Activated CD4-positive, alpha-beta memory T cell treated with anti-CD3 and anti-CD28 coated beads for 36 hours (primary cell): ENCODE data around the gene ANO9. TPM values are rescaled to one million over a fixed set of nuclear protein-coding genes. Genes with fewer than 3 reads are reported as not detected.
"Not testable (repeated sequence)": the region's sequence is repeated elsewhere in the genome, so short reads cannot be mapped to it uniquely, and the experiment has no call there.

Source experiments
- CTCF ChIA-PET: fragments of 350-600 bp; sonication (Branson Sonifier 250); formaldehyde crosslinking; loops from one replicate; lab custom pipeline; 2021; ENCODE audit warnings: antibody characterized with exemption, inconsistent platforms; lab: Charles Lee
- POLR2A ChIA-PET: fragments of 350-600 bp; sonication (Branson Sonifier 250); formaldehyde crosslinking; loops from one replicate; lab custom pipeline; 2021; ENCODE audit warnings: antibody characterized with exemption; lab: Charles Lee
- DNase-seq: peaks from one replicate; pipeline ENCODE4 v3.0.0-alpha.2; 2020
- H3K27ac Mint-ChIP-seq: one replicate; pipeline ENCODE4 v1.8.0; 2021; ENCODE audit warnings: mixed read lengths
- H3K27me3 Mint-ChIP-seq: one replicate; pipeline ENCODE4 v1.8.0; 2021; ENCODE audit warnings: mixed read lengths
- H3K36me3 Mint-ChIP-seq: one replicate; pipeline ENCODE4 v1.8.0; 2021; ENCODE audit warnings: mixed read lengths
- H3K4me1 Mint-ChIP-seq: one replicate; pipeline ENCODE4 v1.8.0; 2021; ENCODE audit warnings: low read depth, mixed read lengths
- H3K4me3 Mint-ChIP-seq: one replicate; pipeline ENCODE4 v1.8.0; 2021; ENCODE audit warnings: mild to moderate bottlenecking, mixed read lengths
- H3K9me3 Mint-ChIP-seq: one replicate; pipeline ENCODE4 v1.8.0; 2021; ENCODE audit warnings: mixed read lengths
- intact Hi-C: fragments of 100-400 bp; cut with micrococcal nuclease; formaldehyde crosslinking; loops from one replicate; pipeline ENCODE4 v1.15.1; 2023
- total RNA-seq, 2 experiments: library from RNA; stranded (reverse); gene quantifications; one replicate each; pipeline ENCODE4 v1.2.3, GENCODE V29; 2021

ANO9 gene
- total RNA-seq, 2 experiments from 2014 or later = 41.7 to 45.6 TPM

DNA sequence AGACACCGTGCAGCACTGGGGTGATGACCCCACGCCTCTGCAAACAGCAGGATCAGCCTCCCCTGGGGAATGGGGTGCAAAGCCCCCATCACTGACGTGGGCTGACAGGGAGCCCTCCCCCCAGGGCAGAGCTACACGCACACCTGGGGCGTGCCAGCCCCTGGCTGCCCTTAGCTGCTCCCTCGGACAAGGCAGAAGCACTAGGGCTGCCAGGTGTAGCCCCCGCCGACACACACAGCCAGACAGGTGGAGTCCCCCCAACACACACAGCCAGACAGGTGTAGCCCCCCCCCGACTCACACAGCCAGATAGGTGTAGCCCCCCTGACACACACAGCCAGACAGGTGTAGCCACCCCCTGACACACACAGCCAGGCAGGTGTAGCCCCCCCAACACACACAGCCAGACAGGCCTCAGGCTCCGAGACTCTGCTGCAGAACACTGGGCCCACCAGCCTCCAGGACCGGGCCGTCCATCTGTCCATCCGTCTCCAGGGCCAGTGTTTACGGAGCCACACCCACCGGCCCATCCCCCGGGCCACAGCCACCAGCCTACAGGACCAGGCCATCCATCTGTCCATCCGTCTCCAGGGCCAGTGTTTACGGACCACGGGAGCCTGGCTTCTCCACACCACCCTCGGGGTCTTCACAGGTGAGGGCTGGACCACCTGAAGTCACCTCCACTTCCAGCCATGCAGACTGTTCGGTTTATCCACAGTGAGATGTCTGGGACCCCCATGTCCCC, 3.5 kb downstream of the ANO9 start:
- no peak for DNase-seq
- Mint-ChIP-seq H3K9me3 (no peaks in the 10 kb centered on the region), H3K4me3 (no peak overlapping the region), H3K36me3 (no peaks in the 10 kb centered on the region), H3K27me3 (no peaks in the 10 kb centered on the region), H3K4me1 (peaks cover 31% of the 10 kb centered on the region), H3K27ac (no peak overlapping the region)
- POLR2A ChIA-PET = no interaction called here
- intact Hi-C loops = no loop called here
- CTCF ChIA-PET = no interaction called here

DNA sequence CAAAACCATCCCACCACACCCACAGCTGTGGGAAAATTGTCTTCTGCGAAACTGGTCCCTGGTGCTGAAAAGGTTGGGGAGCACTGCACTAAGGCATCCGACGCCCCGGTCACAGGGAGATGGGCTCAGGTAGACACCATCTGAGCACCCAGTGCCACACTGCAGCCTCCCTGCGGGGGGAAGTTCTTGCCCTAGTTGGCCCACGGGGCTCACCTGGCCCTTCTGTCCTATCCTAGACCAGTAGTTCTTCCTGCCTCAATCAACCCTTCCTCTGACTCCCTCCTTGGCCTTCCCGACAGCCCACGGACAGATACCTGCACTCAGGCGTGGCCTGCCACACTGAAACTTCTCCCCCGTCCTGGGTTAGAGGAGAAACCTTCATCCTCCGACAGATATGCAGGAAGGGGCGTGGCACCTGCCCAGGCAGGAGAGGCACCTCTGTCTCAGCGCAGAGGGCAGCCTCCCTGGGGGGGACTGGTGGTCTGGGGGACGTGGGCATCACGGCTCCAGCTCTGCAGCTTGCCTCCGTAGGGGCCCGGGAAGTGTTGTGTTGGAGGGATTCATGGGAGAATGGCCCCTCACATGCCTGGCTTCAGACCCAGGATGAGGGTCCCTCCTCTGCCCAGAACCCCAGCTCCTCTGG, 4.5 kb downstream of the ANO9 start:
- CTCF ChIA-PET = no interaction called here
- DNase-seq = no peak
- no peaks in the 10 kb centered on the region for H3K36me3 Mint-ChIP-seq
- H3K9me3 Mint-ChIP-seq = no peaks in the 10 kb centered on the region
- no peak overlapping the region for H3K4me3 Mint-ChIP-seq
- POLR2A ChIA-PET = no interaction called here
- intact Hi-C loops = no loop called here
- no peak overlapping the region for H3K27ac Mint-ChIP-seq
- H3K4me1 Mint-ChIP-seq = peaks cover 31% of the 10 kb centered on the region
- no peaks in the 10 kb centered on the region for H3K27me3 Mint-ChIP-seq

- H3K9me3 Mint-ChIP-seq, POLR2A ChIA-PET, H3K27me3 Mint-ChIP-seq, CTCF ChIA-PET, H3K27ac Mint-ChIP-seq, H3K36me3 Mint-ChIP-seq, intact Hi-C loops, H3K4me3 Mint-ChIP-seq, DNase-seq: not testable (repeated sequence)
- peaks cover 20% of the 10 kb centered on the region for H3K4me1 Mint-ChIP-seq
Measured at GRCh38 chr11:434999-435740, 6.6 kb downstream of the ANO9 start.

DNA sequence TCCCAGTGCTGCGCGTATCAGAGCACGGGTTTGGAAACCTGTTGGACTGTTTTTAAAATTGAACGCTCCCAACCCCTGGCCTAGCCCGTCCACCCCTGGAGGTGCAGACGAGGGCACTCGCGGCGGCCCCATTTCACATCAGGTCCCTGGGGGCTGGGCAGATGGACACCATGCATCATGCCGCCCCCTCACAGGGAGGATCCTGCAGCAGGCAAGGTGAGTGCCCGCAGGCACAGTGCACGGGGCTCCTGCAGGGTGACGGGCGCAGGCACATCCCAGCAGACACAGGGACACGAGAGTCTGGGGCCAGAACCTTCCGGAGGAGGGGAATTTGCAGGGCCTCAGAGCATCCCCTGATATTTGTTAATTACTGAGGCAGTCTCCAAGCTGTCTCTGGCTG, 7.3 kb downstream of the ANO9 start:
- Mint-ChIP-seq H3K27me3 (no peaks in the 10 kb centered on the region), H3K27ac (no peak overlapping the region), H3K36me3 (no peaks in the 10 kb centered on the region), H3K4me3 (no peak overlapping the region), H3K9me3 (no peaks in the 10 kb centered on the region), H3K4me1 (peaks cover 13% of the 10 kb centered on the region)
- ChIA-PET POLR2A (no interaction called here), CTCF (no interaction called here)
- intact Hi-C loops = no loop called here
- no peak for DNase-seq

DNA sequence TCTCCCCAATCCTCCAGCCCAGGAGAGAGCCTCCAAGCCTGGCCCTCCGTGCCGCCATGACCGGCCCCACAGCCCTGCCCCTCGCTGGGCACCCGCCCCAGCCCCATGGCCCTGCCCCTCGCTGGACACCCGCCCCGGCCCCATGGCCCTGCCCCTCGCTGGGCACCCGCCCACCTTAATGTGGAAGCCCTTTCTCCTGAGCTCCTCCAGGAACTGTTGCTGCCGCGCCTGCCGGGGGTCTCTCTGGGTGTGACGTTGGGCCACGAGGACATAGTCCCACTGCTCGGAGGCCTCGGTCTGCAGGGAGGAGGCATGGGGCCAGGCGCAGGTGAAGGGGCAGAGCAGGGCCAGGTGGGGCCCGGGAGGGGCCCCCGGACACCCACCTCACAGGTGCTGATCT, 8.2 kb downstream of the ANO9 start:
- H3K36me3 Mint-ChIP-seq = peaks cover 2% of the 10 kb centered on the region
- H3K4me3 Mint-ChIP-seq = no peak overlapping the region
- no peaks in the 10 kb centered on the region for H3K27me3 Mint-ChIP-seq
- no peak for DNase-seq
- no peaks in the 10 kb centered on the region for H3K9me3 Mint-ChIP-seq
- peaks cover 10% of the 10 kb centered on the region for H3K4me1 Mint-ChIP-seq
- intact Hi-C loops = no loop called here
- no peak overlapping the region for H3K27ac Mint-ChIP-seq
- CTCF ChIA-PET = no interaction called here
- POLR2A ChIA-PET = no interaction called here

DNA sequence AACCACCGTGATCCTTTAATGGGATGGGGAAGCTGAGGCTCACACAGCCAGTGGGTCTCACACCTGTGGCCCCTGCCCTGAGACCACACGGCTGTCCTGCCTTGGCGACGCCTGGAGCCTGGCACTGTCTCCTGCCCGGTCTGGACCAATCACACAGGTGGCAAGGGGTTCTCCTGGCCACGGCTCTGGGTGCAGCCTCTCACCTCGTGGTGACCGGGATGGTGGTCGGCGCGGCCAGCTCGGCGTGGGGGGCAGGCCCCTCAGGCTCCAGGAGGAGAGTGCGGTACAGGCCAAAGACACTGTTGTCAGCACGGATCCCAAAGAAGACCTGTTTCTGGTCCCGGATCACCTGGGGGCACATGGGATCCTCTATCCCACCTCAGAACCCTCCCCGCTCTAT, 8.7 kb downstream of the ANO9 start:
- Mint-ChIP-seq H3K4me3 (no peak overlapping the region), H3K9me3 (no peaks in the 10 kb centered on the region), H3K4me1 (peaks cover 10% of the 10 kb centered on the region), H3K27ac (no peak overlapping the region), H3K36me3 (peaks cover 2% of the 10 kb centered on the region), H3K27me3 (no peaks in the 10 kb centered on the region)
- ChIA-PET CTCF (no interaction called here), POLR2A (no interaction called here)
- intact Hi-C loops = no loop called here
- DNase-seq = no peak

- Mint-ChIP-seq H3K36me3 (peaks cover 4% of the 10 kb centered on the region), H3K27ac (no peak overlapping the region), H3K4me1 (peaks cover 9% of the 10 kb centered on the region), H3K27me3 (no peaks in the 10 kb centered on the region), H3K4me3 (no peak overlapping the region), H3K9me3 (no peaks in the 10 kb centered on the region)
- DNase-seq = no peak
- intact Hi-C loops = no loop called here
- POLR2A ChIA-PET = no interaction called here
- CTCF ChIA-PET = no interaction called here
Measured at GRCh38 chr11:432501-433100, 9.2 kb downstream of the ANO9 start.

DNA sequence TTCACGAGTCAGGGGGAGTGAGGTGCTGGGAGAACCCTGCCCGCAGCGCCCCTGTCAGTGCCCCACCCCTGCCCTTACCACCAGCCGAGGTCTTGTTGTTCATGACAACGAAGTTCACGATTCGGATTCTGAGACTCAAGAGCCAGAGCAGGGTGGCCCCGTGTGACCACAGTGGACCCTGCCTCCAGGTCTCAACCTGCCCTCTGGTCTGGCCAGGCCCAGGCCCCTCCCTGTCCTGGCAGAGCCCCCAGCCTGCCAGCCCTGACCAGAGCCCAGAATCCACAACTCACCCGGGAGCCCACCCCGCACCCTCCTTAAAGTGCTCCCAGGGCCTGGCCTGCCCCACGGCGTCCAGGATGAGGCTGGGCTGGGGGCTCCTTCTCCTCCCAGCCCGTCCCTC, 9.9 kb downstream of the ANO9 start:
- H3K4me3 Mint-ChIP-seq = no peak overlapping the region
- POLR2A ChIA-PET = no interaction called here
- no peak for DNase-seq
- CTCF ChIA-PET = no interaction called here
- H3K4me1 Mint-ChIP-seq = peaks cover 2% of the 10 kb centered on the region
- no peak overlapping the region for H3K27ac Mint-ChIP-seq
- intact Hi-C loops = no loop called here
- no peaks in the 10 kb centered on the region for H3K9me3 Mint-ChIP-seq
- peaks cover 5% of the 10 kb centered on the region for H3K36me3 Mint-ChIP-seq
- no peaks in the 10 kb centered on the region for H3K27me3 Mint-ChIP-seq

DNA sequence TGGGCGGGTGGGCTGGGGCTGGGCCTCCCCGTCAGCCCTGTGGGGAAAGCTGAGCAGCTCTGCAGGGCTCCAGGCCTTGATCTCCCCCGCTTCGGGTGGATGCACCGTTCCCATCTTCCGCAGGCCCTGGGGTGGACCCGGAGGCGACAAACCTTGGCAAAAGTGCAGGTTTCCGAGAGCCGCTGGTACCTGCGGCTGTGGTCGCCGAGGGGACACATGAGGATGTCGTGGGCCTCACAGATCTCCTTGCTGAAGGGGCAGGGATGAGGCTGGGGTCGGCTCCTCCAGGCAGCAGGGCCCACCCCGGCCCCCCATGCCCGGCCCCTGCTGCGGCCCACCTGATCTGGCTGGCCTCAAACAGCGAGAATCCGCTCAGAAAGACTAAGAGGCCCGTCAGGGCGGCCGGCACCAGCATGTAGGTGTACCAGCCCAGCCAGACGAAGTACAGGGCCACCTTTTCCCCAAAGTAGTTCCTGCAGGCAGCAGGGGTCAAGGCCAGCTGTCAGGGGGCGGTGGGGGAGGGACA, 11.8 kb downstream of the ANO9 start:
- no peak for DNase-seq
- ChIA-PET POLR2A (no interaction called here), CTCF (no interaction called here)
- no peaks in the 10 kb centered on the region for H3K4me1 Mint-ChIP-seq
- H3K36me3 Mint-ChIP-seq = peaks cover 6% of the 10 kb centered on the region
- H3K27me3 Mint-ChIP-seq = no peaks in the 10 kb centered on the region
- intact Hi-C loops = no loop called here
- no peak overlapping the region for H3K27ac Mint-ChIP-seq
- no peaks in the 10 kb centered on the region for H3K9me3 Mint-ChIP-seq
- H3K4me3 Mint-ChIP-seq = no peak overlapping the region

DNA sequence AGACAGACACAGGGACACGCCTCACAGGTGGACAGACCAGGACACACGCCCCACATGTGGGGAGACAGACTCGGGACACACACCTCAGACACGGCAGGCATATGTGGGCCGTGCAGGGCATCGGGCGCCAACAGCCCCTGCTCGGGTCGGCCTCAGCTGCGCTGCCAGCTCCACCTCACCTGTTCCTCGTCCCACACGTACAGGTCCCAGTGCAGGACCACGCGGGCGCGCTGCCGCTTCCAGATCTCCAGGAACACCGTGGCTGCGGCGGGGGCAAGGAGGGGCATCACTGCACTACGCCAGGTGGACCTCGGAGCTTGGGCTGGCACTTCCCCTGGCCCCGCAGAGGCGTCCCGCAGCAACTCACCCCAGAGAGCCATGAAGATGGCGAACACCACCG, 12.4 kb downstream of the ANO9 start:
- intact Hi-C loops = no loop called here
- H3K4me1 Mint-ChIP-seq = no peaks in the 10 kb centered on the region
- no peak overlapping the region for H3K27ac Mint-ChIP-seq
- no peaks in the 10 kb centered on the region for H3K9me3 Mint-ChIP-seq
- ChIA-PET CTCF (no interaction called here), POLR2A (no interaction called here)
- H3K36me3 Mint-ChIP-seq = peaks cover 10% of the 10 kb centered on the region
- DNase-seq = no peak
- no peaks in the 10 kb centered on the region for H3K27me3 Mint-ChIP-seq
- no peak overlapping the region for H3K4me3 Mint-ChIP-seq

- no peak for DNase-seq
- intact Hi-C loops = no loop called here
- Mint-ChIP-seq H3K36me3 (peaks cover 10% of the 10 kb centered on the region), H3K27me3 (no peaks in the 10 kb centered on the region), H3K4me3 (no peak overlapping the region), H3K4me1 (no peaks in the 10 kb centered on the region), H3K9me3 (no peaks in the 10 kb centered on the region), H3K27ac (no peak overlapping the region)
- ChIA-PET POLR2A (interaction anchor here (1.0 kb wide), 1 partner anchor 13 kb away, joined by 3 read pairs; the partner anchor contains the start of gene ANO9), CTCF (no interaction called here)
Measured at GRCh38 chr11:428295-428694, 13.5 kb downstream of the ANO9 start.

DNA sequence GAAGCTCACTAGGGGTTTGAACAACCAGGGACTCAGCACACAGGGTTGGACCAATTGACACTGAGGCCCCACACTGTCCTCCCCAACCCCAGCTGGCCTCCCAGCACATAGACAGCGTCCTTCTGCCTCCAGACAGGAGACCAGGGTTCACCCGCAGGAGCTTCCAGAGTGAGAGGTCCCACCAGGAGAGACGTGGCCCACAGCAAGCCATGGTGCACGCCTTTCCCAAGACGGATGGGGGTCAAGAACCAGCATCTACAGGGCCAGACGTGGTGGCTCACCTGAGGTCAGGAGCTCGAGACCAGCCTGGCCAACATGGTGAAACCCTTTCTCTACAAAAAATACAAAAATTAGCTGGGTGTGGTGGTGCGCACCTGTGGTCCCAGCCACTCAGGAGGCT, 15.0 kb downstream of the ANO9 start:
- H3K27ac Mint-ChIP-seq = no peak overlapping the region
- no peak overlapping the region for H3K4me3 Mint-ChIP-seq
- ChIA-PET POLR2A (interaction anchor here (1.0 kb wide), 1 partner anchor 10 kb away, joined by 6 read pairs; no protein-coding TSS in a partner anchor), CTCF (no interaction called here)
- H3K4me1 Mint-ChIP-seq = no peaks in the 10 kb centered on the region
- no peaks in the 10 kb centered on the region for H3K9me3 Mint-ChIP-seq
- intact Hi-C loops = no loop called here
- H3K36me3 Mint-ChIP-seq = peaks cover 10% of the 10 kb centered on the region
- no peak for DNase-seq
- H3K27me3 Mint-ChIP-seq = no peaks in the 10 kb centered on the region
